ENCODE results near the gene OR51A7. TPM values are rescaled to one million over a fixed set of nuclear protein-coding genes. Genes with fewer than 3 reads are reported as not detected.

Gene OR51A7
- total and polyA plus RNA-seq, 9 of the 15 experiments (the other 6 are each of a cell fraction or from before 2014, with no cell fraction given) = not detected

DNA sequence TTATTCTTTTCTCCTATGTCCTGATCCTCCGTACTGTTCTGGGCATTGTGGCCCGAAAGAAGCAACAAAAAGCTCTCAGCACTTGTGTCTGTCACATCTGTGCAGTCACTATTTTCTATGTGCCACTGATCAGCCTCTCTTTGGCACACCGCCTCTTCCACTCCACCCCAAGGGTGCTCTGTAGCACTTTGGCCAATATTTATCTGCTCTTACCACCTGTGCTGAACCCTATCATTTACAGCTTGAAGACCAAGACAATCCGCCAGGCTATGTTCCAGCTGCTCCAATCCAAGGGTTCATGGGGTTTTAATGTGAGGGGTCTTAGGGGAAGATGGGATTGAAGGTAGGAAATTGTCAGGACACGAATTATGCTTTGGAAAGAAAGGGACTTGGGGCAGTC, 21.0 kb upstream of the OR51A7 start (continued):
- TF ChIP-seq BRD9 (IDR thresholded peaks at IDR 0.05; ENCODE audit: low read depth, partially characterized antibody) = no peak
- 0 out of 2 replicates have a peak, but pooled peaks have one; percentile 16 for TF ChIP-seq HDGF (IDR thresholded peaks at IDR 0.05)
- TF ChIP-seq TEAD2 (tag; IDR thresholded peaks at IDR 0.05) = no peak

DNA sequence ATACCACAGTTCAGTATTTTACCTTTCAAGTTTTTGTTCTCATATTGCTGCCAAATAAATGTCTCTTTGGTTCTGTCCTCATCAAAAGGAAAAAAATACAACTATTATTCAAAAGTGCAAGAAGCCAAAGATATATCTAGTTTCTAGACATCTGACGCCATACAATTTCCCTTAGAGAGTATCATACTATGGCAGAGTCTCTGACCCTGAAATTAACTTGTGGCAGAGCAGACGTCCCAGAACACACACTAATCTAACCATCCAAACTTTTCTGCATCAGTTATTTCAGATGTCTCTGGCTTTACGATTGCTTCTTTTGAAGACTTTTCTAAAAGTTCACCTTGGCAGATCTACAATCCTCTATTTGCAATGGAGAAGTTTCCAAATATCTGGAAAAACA, 19.2 kb upstream of the OR51A7 start:
- Histone ChIP-seq H3K36me3 (ENCODE audit: control insufficient read depth, insufficient read depth, low read length) (no peaks in the 10 kb centered on the region), H3K4me1 (replicated peaks in 1 of 2; ENCODE audit: control insufficient read depth in 2 of 2, insufficient read depth in 2 of 2, low read length in 2 of 2) (peaks cover 4 to 14% of the 10 kb centered on the region in 2 experiments; a peak in 3 of 5 replicates), H3K4me2 (ENCODE audit: insufficient read depth, low read length) (no peak overlapping the region), H3K27me3 (ENCODE audit: control insufficient read depth in 2 of 2, insufficient read depth in 2 of 2, low read length in 2 of 2) (no peaks in the 10 kb centered on the region), H3K27ac (ENCODE audit: extremely low read depth, low read depth, low read length) (no peak overlapping the region), H3K4me3 (no peak overlapping the region), H3K9ac (ENCODE audit: insufficient read depth in 1 of 2, low read depth in 2 of 2, low read length in 2 of 2) (no peak overlapping the region), H3K79me2 (ENCODE audit: control insufficient read depth, insufficient read depth, low read length) (no peaks in the 10 kb centered on the region), H4K20me1 (replicated peaks; ENCODE audit: control insufficient read depth, insufficient read depth, low read length) (no peaks in the 10 kb centered on the region), H2AFZ (ENCODE audit: low read depth, low read length) (no peak overlapping the region; the same call in 1 of the 2 replicates), H3K9me1 (ENCODE audit: control insufficient read depth, insufficient read depth, low read length) (no peaks in the 10 kb centered on the region), H3K9me3 (replicated peaks; ENCODE audit: control insufficient read depth, insufficient read depth, low read depth, low read length) (no peaks in the 10 kb centered on the region)
- no peak for ATAC-seq
- ChIA-PET POLR2A (no interaction called here), CTCF (ENCODE audit: low intra/inter-chr PET ratio) (no interaction called here)
- no TSS peak for BruUV-seq (replicated peaks)
- FAIRE-seq = no peak
- TF ChIP-seq FOS (IDR thresholded peaks at IDR 0.05; ENCODE audit: extremely low read depth, insufficient read length) = no peak
- no peak for TF ChIP-seq FOXJ3 (CRISPR knock-in tag; IDR thresholded peaks at IDR 0.05)
- no peak for TF ChIP-seq CAMTA2 (CRISPR knock-in tag; conservative IDR thresholded peaks at IDR 0.05)
- no peak for TF ChIP-seq ZNF444 (CRISPR knock-in tag; IDR thresholded peaks at IDR 0.05)
- no peak for TF ChIP-seq ATF1 (CRISPR knock-in tag; IDR thresholded peaks at IDR 0.05)
- no peak for TF ChIP-seq ATF1 (tag; IDR thresholded peaks at IDR 0.05)
- TF ChIP-seq, protein P1, sequence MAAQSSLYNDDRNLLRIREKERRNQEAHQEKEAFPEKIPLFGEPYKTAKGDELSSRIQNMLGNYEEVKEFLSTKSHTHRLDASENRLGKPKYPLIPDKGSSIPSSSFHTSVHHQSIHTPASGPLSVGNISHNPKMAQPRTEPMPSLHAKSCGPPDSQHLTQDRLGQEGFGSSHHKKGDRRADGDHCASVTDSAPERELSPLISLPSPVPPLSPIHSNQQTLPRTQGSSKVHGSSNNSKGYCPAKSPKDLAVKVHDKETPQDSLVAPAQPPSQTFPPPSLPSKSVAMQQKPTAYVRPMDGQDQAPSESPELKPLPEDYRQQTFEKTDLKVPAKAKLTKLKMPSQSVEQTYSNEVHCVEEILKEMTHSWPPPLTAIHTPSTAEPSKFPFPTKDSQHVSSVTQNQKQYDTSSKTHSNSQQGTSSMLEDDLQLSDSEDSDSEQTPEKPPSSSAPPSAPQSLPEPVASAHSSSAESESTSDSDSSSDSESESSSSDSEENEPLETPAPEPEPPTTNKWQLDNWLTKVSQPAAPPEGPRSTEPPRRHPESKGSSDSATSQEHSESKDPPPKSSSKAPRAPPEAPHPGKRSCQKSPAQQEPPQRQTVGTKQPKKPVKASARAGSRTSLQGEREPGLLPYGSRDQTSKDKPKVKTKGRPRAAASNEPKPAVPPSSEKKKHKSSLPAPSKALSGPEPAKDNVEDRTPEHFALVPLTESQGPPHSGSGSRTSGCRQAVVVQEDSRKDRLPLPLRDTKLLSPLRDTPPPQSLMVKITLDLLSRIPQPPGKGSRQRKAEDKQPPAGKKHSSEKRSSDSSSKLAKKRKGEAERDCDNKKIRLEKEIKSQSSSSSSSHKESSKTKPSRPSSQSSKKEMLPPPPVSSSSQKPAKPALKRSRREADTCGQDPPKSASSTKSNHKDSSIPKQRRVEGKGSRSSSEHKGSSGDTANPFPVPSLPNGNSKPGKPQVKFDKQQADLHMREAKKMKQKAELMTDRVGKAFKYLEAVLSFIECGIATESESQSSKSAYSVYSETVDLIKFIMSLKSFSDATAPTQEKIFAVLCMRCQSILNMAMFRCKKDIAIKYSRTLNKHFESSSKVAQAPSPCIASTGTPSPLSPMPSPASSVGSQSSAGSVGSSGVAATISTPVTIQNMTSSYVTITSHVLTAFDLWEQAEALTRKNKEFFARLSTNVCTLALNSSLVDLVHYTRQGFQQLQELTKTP (IDR thresholded peaks at IDR 0.05; ENCODE audit: low read depth in 1 of 2, partially characterized antibody in 2 of 2) = no peak
- no peak for TF ChIP-seq PHB (CRISPR knock-in tag; IDR thresholded peaks at IDR 0.05)
- TF ChIP-seq SMAD2 (IDR thresholded peaks at IDR 0.05; ENCODE audit: low read depth, low read length) = no peak
- no peak for TF ChIP-seq ZNF232 (CRISPR knock-in tag; IDR thresholded peaks at IDR 0.05)
- no peak for TF ChIP-seq HDGF (IDR thresholded peaks at IDR 0.05)
- TF ChIP-seq MXI1 (IDR thresholded peaks at IDR 0.05; ENCODE audit: low read depth, low read length) = no peak
- TF ChIP-seq, protein P2, sequence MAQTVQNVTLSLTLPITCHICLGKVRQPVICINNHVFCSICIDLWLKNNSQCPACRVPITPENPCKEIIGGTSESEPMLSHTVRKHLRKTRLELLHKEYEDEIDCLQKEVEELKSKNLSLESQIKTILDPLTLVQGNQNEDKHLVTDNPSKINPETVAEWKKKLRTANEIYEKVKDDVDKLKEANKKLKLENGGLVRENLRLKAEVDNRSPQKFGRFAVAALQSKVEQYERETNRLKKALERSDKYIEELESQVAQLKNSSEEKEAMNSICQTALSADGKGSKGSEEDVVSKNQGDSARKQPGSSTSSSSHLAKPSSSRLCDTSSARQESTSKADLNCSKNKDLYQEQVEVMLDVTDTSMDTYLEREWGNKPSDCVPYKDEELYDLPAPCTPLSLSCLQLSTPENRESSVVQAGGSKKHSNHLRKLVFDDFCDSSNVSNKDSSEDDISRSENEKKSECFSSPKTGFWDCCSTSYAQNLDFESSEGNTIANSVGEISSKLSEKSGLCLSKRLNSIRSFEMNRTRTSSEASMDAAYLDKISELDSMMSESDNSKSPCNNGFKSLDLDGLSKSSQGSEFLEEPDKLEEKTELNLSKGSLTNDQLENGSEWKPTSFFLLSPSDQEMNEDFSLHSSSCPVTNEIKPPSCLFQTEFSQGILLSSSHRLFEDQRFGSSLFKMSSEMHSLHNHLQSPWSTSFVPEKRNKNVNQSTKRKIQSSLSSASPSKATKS (CRISPR knock-in tag; IDR thresholded peaks at IDR 0.05) = no peak
- no peak for TF ChIP-seq FOXJ2 (tag; IDR thresholded peaks at IDR 0.05)
- TF ChIP-seq JUN (IDR thresholded peaks at IDR 0.05; ENCODE audit: borderline replicate concordance, low read depth, low read length) = no peak
- TF ChIP-seq JUN (CRISPR knock-in tag; IDR thresholded peaks at IDR 0.05; ENCODE audit: borderline replicate concordance) = no peak
- 17% methylated on average over 3 of the region's 3 CpGs for WGBS (ENCODE audit: insufficient coverage, low coverage, missing lambda C conversion rate)
- no peak for DNase-seq (ENCODE audit: extremely low read depth in 1 of 4, low spot score in 3 of 4)
- in situ Hi-C loops (cut with MboI) (no loop called here), intact Hi-C loops (cut with micrococcal nuclease) (no loop called here)

Data from K562 (cell line).